NCI-H748 treated with DMSO at 0.1 percent for 48 hours (cell line): ENCODE results near the gene PTPRA.
"Not testable (repeated sequence)": the region's sequence is repeated elsewhere in the genome, so short reads cannot be mapped to it uniquely, and the experiment has no call there.

ENCODE experiments used
- DNase-seq: peaks from one replicate; lab custom pipeline; 2025; lab: John Stamatoyannopoulos, UW

PTPRA gene, protein sequence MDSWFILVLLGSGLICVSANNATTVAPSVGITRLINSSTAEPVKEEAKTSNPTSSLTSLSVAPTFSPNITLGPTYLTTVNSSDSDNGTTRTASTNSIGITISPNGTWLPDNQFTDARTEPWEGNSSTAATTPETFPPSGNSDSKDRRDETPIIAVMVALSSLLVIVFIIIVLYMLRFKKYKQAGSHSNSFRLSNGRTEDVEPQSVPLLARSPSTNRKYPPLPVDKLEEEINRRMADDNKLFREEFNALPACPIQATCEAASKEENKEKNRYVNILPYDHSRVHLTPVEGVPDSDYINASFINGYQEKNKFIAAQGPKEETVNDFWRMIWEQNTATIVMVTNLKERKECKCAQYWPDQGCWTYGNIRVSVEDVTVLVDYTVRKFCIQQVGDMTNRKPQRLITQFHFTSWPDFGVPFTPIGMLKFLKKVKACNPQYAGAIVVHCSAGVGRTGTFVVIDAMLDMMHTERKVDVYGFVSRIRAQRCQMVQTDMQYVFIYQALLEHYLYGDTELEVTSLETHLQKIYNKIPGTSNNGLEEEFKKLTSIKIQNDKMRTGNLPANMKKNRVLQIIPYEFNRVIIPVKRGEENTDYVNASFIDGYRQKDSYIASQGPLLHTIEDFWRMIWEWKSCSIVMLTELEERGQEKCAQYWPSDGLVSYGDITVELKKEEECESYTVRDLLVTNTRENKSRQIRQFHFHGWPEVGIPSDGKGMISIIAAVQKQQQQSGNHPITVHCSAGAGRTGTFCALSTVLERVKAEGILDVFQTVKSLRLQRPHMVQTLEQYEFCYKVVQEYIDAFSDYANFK

DNA sequence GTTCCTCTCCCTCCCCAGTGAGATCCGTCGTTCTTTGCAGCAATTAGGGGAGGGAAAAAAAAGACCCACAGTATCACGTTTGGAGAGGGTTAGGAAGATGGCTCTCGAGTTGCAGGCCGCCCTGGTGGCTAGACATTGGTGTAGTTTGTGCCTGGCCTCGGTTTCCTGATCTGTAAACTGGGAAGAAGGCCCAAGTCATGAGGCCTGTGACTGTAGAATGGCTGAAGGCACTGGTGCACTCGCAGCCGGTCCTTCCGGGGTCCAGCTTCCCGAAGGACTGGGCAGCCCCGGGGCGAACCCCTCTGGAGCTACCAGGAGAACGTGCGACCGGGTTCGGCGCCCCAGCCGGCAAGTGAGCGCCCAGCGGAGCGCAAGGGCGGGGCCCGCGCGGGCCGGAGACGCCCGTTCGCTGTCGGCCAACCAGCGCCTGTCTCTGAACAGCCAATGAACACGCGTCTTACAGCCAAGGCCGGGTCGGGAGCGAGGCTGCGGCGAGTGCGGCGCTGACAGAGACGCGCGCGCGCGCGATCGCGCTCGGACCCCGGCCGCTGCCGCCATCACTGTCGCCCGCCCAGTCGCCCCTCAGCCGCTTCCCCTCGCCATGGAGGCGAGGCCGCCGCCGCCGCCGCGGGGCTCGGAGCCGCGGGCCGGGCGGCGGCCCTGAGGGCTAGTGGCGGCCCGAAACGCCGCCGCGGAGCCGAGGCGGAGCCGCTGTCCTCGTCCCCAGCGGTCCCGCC, at the start of gene PTPRA:
PTPRA (plus strand) TSS at position 472 of the 737 bp plus-strand sequence. CDS start 90,797 bp downstream, outside the sequence.
- DNase-seq, result peak; percentile 96

DNA sequence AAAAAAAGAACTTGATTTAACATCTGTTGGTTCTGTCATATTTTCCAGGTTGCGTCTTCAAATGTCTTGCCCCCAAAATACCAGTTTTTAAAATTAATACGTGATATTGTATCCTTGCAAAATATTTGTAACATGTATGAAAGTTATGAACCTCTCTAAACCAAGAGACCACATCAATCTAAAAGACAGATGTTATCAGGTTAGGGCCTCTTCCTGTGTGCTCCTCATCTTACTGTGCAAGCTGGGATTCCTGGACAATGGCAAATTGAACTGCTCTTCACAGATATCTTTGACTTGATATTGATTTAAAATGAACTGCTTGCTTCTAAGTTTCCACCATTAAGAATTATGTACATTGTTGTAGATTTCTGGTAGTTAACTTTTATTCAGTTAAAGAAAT, 47.5 kb upstream of the PTPRA start:
- DNase-seq, result no peak

DNA sequence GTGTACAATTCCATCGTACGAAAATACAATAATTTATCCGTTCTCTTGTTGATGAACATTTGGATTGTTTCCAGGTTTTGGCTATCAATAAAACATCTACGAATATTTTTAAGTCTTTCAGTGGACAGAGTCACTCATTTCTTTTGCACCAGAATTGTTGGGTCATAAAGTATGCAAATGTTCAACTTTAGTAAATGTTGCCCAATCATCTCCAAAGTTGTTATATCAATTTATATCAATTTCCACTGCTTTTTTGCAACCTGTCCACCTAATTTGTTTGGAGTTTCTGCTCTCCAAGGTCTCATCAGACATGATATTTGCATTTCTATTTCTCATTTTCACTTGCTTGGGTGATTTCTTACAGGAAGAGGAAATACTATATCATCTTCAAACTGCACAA, 46.6 kb upstream of the PTPRA start:
- no peak for DNase-seq

DNA sequence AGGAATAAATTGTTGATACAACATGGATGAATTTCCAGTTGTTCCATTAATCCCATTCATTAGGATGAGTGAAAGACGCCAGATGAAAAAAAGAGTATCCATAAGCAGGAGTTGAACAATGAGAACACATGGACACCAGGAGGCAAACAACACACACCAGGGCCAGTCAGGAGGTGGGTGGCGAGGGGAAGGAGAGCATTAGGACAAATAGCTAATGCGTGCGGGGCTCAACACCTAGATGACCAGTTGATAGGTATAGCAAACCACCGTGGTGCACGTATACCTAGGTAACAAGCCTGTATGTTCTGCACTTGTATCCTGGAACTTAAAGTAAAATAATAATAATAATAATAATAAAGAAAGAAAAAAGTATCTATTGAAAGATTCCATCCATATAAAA, 43.9 kb upstream of the PTPRA start:
- DNase-seq, result no peak

DNA sequence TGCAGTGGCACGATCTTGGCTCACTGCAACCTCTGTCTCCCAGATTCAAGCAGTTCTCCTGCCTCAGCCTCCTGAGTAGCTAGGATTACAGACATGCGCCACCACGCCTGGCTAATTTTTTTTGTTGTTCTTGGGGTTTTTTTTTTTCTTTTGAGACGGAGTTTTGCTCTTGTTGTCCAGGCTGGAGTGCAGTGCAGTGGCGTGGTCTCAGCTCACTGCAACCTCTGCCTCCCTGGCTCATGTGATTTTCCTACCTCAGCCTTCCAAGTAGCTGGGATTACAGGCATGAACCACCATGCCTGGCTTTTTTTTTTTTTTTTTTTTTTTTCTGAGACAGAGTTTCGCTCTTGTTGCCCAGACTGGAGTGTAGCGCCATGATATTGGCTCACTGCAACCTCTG, 42.1 kb upstream of the PTPRA start:
- DNase-seq, result not testable (repeated sequence)

DNA sequence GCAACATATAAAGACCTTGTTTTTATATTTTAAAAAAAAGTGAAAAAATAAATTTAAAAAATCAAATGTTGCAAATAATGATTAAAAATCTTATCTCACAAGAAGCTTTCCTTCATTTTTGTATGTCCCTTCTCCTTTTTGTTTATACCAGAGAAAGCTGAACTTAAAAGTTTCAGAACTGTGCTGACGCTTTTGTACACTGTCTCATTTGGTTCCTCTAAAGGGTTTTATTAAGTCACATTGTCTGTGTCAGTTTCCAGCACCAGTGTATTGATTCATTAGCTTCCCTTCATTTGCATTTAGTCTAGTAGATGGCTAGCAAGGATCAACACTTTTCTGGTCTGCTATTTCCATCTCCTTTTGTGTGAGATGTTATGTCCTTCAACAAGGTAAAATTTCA, 39.5 kb upstream of the PTPRA start:
- no peak for DNase-seq

DNA sequence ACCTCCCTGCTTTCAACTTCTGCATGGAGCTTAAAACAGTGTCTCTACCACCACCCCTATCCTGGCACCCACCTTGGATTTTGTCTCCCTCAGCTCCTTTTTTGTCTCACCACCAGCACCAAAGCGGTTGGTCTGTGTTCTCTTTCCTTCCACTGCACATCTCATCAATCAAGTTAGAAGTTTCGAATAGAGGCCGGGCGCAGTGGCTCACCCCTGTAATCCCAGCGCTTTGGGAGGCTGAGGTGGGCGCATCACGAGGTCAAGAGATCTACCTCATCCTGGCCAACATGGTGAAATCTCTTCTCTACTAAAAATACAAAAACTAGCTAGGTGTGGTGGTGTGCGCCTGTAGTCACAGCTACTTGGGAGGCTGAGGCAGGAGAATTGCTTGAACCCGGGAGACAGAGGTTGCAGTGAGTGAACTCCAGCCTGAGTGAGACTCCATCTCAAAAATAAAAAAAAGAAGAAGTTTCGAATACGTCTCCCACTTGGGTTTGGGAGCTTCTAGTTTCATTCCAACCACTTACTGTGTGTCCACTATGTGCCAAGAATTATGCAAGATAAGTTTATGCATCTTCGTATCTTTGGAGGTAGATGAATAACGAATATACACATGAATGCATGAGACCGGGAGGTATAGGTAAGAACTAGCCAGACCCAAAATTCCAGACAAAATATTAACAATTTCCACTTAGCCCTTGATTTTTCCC, 38.7 kb upstream of the PTPRA start:
- DNase-seq, result no peak

DNA sequence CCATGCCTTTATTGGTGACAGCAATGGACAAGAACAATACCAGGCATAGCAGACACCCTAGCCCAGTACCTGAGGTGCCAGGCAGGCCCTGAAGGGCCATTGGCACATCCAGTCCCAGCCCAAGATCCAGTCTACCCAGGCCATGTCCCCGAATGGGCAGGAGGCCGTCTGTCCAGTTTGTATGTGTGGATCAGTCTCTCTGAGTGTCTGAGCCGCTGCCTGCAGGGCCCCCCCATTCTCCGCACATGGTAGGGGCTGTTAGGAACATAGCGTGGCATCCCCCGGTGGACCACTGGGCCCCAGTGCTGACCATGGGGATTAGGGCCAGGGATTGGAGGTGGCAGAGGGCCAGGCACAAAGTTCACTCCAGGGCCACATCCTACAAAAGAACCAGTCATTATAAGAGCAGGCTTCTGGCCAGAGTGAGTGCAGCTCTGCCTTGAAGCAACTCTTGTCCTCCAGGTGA, 37.9 kb upstream of the PTPRA start:
- DNase-seq, result no peak

DNA sequence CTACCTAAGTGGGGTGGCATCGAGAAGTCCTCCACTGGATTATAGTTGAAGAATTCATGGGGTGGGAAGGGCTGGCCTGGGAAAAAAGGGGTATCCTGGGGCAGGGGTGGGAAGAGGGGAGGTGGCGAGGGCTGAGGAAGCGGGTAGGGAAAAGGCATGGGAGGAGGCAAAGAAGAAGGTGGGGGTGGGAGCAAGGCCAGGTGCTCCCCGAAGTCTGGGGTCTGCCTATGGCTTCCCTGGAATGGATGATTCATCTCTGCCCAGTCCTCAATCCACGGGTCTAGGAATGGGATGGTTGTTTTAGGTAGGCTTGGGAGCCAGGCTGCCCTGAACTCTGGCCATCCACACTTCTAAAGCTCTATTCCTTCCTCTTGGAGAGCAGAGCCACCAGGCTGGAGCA, 37.2 kb upstream of the PTPRA start:
- no peak for DNase-seq

DNA sequence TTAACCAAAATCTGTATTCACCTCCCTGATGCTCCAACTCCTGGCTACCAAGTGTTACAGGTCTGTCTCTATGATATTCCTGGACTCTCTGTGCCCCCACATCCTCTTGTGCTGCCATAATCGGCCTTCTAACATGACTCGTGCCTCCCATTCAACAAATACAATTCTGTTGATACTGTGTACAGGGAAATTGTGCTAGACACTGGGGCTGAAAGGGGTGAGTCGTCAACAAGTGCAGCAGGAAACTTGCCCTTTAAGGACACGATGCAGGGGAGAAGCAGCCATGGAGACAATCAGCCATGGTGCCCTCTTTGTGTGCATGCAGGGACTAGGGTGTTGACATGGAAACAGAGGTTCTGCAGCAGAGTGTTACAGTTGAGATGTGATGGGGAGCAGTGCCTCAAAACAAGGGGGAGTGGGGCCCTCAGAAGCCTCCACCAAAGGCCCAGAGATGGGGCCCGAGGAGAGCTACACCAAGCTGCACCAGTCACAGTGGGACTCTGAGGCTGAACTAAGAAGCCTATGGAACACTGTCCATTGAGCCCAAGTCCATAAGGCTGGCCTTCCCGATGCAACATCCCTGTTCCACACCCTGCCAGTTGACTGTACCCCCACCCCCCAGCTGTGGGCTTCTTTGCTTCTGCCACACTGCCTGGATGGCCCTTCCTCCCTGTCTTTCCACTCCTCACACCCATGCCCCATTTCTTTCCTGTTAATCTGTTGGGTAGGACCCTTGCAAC, 35.9 kb upstream of the PTPRA start:
- DNase-seq, result no peak

DNA sequence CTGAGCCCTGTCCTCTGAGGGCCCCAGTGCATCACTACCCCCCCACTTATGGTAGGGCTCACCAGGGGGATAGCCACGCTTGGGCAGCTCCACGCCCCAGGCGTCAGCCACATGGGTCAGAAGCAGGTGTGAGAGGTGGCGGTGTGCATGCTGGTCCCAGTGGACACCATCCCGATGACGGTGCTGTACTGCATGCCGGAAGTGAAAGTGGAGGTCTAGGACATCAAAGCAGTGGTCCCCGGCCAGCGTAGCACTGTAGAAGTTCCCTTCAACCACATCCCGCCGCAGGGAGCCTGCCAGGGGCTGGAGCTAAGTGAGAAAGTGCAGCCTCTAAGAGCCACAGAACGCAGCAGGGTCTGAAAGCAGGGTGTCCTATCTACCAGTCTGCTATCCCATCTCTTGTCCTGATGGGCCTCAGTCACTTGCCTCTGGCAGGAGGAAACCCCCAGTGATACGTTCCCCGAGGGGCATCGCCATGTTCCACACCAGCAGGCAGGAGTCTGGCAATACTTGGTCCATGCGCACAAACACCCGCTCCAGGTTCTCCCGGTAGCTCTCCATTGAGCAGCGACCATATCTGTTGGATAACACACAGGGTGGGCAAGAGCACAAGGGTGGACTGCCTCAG, 35.0 kb upstream of the PTPRA start:
- DNase-seq, result no peak

DNA sequence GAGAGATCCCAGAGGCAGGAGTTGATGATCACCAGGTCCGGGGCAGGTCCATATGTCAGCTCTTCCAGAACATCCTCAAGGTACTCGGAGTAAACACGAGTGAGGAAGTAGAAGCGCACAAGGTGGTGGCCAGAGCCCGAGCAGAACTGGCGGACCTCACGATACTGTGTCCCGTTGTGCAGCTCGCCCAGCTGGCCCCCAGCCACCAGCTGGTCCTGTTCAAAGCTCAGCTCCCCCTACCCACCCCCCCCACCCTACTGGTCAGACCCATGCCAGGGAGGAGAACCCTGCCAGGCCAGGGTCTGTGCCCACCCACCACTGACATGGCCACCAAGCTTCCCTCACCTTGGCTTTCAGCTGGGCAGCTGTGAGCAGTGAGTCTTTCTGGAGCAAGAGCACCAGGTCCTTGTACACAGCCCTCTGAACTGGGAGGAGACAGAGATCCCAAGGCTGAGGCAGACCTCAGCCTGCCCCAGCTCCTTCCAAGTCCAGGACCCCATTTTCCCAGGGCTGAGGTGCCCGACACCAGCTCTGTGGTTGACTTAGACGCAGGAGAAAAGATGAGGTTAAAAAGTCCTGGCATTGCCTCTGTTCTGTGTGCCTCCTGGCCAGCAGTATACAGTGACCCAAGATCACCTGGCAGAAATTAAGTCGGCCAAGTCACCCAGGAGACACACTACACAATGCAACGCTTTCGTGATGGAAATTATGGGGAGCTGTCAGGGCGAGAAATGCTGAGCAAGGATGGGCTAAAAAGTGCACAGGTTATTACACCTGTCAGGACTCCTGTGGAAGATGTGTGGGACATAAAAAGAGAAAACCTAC, 34.2 kb upstream of the PTPRA start:
- DNase-seq, result no peak

DNA sequence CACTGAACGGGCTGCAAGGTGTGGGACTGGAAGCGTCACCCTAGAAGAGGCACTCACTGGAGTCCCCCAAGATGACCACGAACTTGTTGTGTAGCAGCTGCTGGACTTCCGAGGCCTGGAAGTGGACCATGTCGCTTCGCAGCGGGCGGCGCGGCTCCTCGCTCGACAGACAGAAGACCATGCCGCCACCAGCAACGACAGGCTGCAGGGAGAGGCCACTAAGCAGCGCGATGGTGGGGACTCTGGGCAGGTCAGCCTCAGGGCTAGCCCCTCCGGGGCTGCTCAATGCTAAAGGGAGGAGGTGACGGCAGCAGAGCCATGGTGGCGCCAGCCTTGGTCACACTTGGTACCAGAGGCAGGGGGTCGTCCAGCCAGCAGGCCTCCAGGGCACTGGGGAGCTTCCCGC, 33.5 kb upstream of the PTPRA start:
- no peak for DNase-seq

DNA sequence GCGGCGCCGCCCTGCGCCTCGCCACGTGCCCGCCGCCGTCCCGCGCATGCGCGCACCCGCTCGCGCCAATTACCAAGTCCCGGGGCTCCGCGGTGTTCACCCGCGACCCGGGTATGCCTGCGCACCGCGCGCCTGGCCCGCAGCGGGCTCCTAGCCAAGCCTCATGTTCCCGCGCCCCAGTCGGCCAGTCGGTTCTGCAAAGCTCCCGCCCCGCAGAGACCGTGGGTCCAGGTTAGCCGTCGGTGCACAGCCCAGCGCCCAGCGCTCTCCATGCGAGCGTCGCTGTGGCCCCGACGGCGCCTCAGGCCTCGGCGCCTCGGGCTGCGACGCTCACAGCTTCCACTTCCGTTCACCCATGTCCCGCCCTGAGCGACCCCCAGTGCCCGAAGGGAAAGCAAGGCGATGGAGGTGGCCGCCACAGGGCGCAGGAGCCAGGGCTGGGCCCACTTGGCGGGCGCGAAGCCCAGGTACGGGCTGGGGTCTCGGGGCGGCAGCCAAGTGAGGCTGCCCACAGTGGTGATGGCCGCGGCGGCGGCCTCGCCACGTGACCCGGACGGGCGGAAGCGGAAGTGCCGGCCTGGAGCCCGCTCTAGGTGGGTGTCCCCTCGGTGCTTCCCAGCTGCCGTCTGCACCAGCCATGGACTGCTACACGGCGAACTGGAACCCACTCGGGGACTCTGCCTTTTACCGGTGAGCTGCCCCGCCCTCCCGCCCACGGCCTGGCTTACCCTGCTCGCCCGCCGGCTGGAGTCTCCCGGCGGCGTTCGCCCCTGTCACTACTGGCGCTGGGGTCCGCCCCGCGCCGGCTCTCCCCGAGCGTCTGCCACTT, 32.9 kb upstream of the PTPRA start, which contains the start of the genes PCED1A and VPS16:
PCED1A (minus strand) TSS at position 518 of the 829 bp plus-strand sequence. CDS start 743 bp downstream, outside the sequence.
VPS16 (plus strand) TSS at position 608 of the 829 bp plus-strand sequence; CDS start at position 638, 30 bp downstream.
- DNase-seq, result peak; percentile 83

DNA sequence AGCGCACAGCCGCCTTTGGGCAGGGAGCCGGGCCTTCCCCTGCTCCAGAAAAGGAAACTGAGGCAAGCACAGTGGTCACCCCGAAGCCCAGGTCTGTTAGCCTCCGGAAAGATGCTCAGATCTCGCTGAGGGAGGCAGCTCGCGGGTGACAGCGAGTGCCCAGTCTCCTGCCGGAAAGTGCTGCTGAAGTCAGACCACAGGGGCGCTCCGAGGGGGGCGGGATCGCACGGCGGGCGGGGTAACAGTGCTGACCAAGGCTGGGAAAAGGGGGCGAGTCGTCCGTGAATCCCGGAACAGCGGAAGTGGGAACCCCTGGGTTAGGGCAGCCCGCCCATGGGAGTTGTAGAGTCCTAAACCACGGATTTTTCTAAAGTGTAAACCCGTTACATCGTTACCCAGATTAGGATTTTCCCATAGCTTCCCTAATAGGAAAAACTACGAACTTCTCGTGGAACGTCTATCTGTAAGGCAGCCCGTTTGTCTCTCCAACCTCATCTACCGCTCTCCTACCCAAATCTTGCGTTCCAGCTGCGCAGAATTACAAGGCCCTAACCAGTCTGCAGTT, 32.2 kb upstream of the PTPRA start:
- no peak for DNase-seq

DNA sequence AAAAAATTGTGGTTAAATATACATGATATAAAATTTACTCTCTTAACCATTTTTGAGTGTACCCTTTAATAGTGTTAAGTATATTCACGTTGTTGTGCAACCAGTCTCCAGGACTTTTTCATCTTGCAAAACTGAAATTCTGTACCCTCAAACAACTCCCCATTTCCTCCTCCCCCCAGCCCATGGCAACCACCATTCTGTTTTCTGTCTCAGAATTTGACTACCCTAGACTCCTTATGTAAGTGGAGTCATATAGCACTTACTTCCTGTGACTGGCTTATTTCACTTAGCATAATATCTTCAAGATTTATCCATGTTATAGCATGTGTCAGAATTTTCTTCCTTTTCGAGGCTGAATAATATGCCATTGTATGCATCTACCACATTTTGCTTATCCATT, 27.7 kb upstream of the PTPRA start:
- no peak for DNase-seq

DNA sequence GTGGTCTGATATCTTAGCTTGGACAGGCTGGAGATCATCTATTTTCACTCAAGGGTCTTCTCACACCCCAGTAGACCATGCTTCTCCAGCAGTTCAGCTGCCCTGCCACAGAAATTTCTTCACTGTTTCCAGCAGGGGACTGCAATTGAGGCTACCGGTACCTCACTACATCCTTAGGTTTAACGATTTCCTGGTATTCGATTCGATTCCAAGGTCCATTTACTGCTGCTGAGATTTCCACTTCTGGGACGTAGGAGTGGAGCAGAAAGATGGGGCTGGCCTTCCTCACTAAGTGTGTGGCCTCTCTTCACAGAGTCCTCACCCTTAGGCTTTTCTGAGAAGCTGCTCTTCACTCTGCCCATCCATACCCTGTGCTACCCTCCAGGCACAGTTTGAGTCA, 26.6 kb upstream of the PTPRA start:
- DNase-seq, result no peak

DNA sequence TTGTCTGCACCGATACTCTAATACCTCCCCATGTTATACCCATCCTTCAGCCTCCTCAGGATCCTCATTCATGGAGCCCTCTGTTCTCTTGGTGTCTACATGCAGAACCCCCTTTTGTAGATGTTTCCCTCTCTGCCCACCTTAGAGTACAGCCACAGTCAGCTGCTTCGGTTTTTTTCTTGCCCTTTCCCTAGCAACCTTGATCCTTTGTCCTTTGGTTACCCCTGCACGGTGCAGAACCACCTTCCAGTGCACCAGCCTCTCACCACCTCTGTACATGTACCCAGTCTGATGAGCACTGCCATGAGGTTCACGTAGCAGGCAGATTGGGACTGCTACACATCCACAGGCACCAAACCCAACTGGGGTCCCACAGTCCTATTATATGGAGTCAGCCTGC, 25.5 kb upstream of the PTPRA start:
- DNase-seq, result no peak
